Activated effector memory CD4-positive, alpha-beta T cell treated with Interleukin-2 at 50 U/mL for 16 hours (primary cell): Measurements from ENCODE around the gene CCDC136.

Experiments used
- DNase-seq: peaks from one replicate; pipeline ENCODE4 v3.0.0-alpha.2; 2020

Gene CCDC136

GRCh38 chr7:128777156-128778123, 14.3 kb upstream of the CCDC136 start:
- DNase-seq: no peak

DNA sequence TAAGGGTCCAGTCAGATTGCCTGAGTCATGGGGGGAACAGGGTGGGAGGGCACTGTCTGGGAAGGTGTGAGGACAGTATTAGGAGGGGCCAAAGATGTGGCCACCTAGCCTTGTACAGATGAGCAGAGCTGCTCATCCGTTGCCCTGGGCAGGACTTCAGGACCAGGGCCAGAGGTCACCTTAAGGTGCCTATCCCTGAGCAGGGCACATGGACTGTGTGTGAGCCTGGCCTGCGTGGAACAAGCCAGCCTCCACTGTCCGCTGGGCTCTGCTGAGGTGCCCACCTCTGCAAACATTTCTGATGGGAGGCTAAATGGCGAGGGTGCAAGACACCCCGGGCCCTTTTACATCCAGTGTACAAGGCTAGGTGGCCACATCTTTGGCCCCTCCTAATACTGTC, 12.8 kb upstream of the CCDC136 start:
- no peak for DNase-seq

- DNase-seq: no peak
These were observed 10.6 kb upstream of the CCDC136 start for GRCh38 chr7:128781126-128781525.

- no peak for DNase-seq
These were observed 9.9 kb upstream of the CCDC136 start for GRCh38 chr7:128781851-128782250.

- DNase-seq: no peak
These were observed 8.5 kb upstream of the CCDC136 start for GRCh38 chr7:128783143-128783861.

DNA sequence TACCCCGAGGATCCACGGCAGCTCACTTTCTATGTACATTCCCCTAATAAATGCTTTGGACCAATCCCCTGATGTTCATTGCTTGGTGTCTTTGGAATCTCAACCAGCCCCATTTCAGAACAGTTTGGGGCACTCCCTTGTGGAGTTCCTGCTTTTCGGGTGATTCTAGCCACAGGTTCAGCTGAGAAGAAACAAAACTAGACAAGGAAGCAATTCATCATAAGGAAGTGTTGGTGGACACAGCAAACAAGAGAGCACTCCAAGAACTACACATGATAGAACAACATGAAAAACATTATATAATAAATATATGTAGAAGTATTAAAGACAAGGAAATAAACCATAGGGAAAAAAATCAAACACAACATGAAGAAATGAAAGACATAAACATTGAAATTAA, 6.0 kb upstream of the CCDC136 start:
- no peak for DNase-seq

DNA sequence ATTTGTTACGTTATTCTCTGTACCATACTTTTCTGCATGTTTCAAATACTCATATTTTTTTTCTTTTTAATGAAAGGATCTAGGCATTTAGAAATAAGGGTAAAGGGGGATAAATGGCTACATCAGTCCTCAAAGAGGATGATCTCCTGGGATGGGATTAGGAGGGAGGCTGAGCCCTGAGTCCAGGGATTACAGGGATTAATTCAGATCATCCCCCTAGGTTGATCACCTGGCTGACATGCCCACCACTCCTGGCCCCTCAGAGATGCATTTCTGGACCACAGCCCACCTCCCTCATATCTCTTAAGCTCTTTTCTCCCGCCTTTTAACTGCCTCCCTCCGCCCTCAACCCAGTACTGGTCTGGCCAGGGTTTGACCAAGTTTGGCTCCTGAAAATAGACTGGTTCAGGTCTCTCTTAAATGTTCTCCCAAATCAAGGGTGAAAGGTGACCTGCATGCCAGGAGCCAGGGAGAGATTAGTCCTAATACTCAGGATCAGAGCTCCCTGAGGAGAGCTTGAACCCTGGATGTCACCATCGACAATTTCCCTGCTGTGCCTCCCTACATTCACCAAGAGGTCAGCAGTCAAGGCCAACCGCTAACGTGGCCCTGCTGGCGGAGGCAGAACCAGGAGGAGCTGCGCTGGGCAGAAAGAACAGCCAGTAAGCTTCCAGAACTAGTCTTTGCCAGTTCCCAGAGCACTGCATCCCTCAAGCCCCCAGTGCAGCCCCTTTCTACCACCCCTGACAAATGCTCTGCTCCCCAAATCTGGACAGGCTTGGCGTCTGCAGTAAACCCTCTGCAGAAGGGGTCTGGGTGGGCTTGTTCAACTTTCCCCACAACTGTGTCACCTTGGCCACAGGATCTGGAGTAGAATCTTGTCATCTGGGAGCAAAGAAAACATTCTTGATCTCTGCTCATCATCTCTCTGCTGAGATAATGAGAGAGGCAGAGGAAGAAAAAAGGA, 3.0 kb upstream of the CCDC136 start:
- DNase-seq: no peak

DNA sequence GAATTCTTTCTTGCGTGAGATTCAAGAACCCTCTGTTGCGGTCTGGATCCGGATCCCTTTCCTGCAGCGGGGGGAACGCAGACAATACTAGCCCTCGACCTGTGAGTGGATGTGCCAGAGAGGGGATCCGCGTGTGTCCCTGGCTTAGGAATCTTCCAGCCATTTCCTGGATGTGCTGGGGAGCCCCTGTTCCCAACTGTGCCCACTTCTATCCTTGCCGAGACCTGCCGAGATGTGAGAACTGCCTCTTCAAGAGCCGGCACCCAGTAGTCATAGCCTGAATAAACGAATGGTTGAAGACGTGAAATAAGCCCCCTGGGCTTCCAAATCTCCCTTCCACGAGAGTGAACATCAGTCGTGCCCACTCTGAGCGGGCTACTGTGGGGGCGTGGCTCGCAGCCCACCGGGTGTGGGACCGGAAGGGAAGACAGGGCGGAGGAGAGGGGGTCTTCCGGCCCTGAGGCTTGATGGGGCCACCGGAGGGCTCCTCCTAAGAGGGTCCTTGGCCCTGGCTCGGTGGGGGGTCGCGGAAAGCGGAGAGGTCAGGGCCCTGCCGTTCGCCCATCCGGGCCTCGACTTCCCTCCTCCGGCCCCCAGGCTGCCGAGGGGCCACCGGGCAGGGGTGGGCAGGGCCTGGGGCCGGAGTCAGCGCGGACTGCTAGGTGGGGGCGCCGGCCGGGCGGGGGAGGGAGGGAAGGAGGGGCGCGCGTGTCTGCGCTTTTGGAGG, 1.3 kb upstream of the CCDC136 start:
- DNase-seq: no peak

DNA sequence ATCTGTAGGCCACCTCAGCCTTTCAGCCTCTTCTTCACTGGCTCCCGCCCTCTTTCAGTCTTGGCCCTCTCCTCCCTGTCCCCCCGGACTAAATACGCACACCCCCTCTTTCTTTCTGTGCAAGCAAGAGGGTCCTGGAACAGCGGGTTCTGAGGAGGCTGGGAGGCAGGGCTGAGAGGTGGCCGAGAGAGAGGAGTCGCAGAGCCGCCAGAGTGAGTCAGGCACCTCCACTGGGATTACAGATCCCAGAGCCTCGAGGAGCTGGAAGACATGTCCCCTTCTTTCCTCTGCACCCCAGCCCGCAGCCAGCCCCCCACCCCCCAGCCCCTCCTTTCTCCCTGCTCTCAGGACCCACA, 182 bp downstream of the CCDC136 start:
- no peak for DNase-seq

DNA sequence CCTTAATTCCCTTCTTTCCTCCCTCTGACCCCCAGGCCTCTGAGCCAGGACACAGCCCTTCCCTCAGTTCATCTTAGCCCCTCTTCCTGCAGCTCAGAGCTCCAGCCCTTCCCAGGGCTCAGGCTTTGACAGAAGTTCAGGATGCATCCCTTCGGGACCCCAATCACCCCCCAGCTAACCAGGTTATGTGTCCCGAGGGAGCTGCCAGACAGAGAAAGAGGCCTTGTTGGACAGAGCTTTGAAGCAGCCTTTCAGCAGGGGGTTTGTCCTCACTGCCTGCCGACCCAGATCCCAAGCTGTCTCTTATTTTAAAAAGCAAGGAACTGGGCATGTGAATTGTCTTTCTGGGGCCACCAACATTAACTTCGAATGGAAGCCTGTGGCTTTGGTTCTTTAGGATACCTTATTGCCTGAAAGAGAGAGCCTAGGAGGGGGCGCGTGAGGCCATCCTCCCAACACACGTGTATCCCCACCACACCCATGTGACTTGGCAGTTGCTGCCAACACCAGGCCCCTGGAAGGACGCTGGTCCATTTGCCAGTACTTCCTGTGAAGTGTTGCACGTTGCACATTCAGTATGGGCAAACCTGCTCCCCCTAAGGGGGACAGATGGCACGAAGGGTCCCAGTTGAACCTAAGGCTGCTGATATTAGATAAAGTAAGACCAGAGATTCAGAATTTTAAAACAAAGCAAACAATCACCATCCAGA, 858 bp downstream of the CCDC136 start:
- DNase-seq: no peak

DNA sequence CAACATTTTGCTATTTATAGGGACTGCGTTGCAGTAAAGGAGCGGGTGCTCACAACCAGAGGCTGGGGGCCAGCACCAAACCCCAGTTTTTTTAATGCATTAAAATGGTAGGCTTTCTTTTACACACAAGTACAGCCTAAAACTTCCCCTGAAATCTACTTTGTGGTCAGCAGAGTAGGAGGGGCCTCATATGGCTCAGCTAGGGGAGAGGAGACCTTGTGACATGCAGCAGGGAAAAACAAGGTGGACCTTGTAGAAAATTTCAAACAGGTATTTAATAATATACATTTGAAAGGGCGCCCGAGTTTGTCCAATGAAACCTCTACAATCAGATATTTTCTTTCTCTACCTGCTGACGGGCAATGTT, 1.4 kb downstream of the CCDC136 start:
- DNase-seq: no peak

- DNase-seq: no peak
These were observed 2.3 kb downstream of the CCDC136 start for GRCh38 chr7:128794020-128794419.

DNA sequence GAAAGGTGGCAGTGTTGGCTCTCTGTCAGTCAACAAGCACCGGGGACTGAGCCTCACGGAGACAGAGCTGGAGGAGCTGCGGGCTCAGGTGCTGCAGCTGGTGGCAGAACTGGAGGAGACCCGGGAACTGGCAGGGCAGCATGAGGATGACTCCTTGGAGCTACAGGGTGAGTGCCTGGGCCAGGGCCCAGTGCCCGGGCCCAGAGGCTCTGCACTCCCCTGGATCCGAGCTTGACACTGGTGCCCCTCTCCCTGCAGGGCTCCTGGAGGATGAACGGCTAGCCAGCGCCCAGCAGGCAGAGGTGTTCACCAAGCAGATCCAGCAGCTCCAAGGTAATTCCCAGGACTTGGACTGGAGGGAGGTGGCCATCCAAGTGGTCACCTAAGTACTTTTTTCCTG, 2.7 kb downstream of the CCDC136 start:
- no peak for DNase-seq

- DNase-seq: no peak
These were observed 3.4 kb downstream of the CCDC136 start for GRCh38 chr7:128795129-128795528.

DNA sequence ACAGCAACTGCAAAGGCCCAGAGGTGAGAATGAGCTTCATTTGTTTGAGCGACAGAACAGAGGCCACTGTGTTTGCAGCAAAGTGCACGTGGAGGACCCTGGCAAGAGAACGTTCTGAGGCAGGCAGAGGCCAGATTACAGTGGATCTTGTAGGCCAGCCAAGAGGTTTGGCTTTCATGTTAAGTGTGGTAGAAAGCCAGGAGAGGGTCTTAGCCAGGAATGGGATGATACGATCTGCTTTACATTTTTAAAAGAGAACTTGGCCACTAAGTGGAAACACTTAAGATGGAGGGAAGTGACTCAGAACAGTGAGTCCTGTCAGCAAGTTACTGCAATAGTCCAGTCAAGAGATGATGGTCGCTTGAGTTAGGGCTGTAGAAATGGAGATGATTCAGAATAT, 4.6 kb downstream of the CCDC136 start:
- DNase-seq: no peak

DNA sequence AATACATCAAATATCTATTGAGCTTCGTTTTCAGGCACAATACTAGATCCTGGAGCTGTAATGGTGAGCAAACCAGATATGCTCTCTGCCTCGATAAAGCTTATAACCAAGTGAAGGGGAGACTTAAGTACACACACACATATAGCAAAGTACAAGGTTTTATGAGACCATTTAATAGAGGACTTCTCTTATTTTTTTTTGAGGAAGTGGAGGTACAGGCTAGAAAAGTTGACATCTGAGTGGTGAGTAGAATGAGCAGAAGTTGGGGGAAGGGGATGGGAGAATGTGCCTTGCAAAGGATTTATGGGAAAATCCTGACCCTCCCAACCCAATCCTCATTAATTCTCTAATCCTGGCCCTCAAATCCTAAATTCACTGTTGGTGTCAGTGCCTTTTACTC, 7.7 kb downstream of the CCDC136 start:
- DNase-seq: no peak

DNA sequence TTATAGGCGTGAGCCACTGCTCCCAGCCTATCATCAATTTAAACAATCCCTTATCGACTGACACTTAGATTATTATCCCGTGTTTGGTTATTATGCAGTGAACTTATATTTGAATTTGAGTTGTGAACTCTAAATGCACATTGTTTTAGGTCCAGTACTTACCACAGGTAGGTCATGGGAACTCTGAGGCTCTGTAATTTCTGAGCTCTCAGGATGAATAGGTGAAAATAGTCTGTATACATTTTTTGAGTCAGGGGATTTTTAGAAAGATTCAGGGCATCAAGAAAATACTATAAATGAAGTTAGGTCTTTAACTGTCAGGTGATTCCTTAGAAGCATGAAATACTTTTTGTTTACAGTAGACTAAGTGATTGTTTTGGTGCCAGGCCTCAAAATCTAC, 8.8 kb downstream of the CCDC136 start:
- no peak for DNase-seq

DNA sequence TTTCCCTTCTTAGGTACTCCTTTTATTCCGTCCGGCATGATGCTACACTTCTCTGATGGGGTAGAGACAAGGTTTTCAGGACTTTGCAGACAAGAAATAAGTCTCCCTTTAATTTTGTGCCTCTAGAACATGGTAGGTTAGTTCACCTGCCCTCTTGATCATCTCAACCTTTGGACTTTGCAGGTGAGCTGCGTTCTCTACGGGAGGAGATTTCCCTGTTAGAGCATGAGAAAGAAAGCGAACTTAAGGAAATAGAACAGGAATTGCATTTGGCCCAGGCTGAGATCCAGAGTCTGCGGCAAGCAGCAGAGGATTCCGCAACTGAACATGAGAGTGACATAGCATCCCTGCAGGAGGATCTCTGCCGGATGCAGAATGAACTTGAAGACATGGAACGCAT, 9.2 kb downstream of the CCDC136 start:
- no peak for DNase-seq

GRCh38 chr7:128801667-128802418, 10.1 kb downstream of the CCDC136 start:
- DNase-seq: no peak

DNA sequence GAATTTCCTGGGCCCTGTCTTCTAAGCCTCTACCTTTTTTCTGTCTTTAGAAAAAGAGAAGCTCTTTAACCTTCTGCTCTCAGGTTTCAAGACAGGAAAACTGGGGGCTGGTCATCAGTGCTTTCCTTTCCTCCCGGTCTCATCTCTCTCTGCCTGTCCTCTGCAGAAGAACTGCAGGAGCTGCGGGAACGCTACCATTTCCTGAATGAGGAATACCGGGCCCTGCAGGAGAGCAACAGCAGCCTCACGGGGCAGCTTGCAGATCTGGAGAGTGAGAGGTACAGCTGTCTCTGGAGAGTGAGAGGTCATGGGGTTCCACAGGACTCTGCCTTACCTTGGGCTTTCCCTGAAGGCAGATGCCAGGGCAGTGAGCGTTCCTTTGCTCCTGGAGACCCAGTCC, 12.7 kb downstream of the CCDC136 start:
- DNase-seq: no peak

DNA sequence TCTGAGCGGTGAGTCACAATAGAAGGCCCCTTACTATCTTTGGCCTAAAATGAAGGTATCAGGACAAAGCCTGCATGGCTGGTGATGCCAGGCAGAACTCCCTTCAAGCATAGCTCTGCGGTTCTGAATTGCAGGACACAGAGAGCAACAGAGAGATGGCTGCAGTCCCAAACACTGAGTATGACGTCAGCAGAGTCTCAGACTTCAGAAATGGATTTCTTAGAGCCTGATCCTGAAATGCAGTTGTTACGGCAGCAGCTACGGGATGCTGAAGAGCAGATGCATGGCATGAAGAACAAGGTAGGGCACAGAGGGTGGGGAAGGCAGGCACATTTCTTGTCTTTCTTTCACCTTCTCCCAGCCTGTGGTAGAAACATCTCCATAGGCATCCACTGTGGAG, 13.5 kb downstream of the CCDC136 start:
- DNase-seq: no peak
